ENCODE measurements around the gene KRT2.

- no peak for TF ChIP-seq POLR2A (IDR thresholded peaks at IDR 0.05)
- no peak for TF ChIP-seq CTCF (IDR thresholded peaks at IDR 0.05)
Observed at GRCh38 chr12:52687497-52688385, 35.7 kb upstream of the KRT2 start.

All from thyroid gland (tissue), 4 donors.